MM.1S (cell line): ENCODE data around the gene KCTD6.
"Not testable (repeated sequence)": the region's sequence is repeated elsewhere in the genome, so short reads cannot be mapped to it uniquely, and the experiment has no call there.

Experiments used
- DNase-seq: peaks from one replicate; pipeline ENCODE4 v3.0.0-alpha.2; 2015
- H2AFZ ChIP-seq: fragments of 300-600 bp; sonication (generic); 2 replicates; pipeline ENCODE4 v1.6.0; 2016; ENCODE audit warnings: antibody characterized with exemption, low read length
- H3F3A ChIP-seq: fragments of 300-600 bp; sonication (generic); 2 replicates; pipeline ENCODE4 v1.6.1; 2016; ENCODE audit warnings: mild to moderate bottlenecking, antibody characterized with exemption, low read length, moderate library complexity, mixed read lengths; ENCODE audit not compliant: insufficient read depth
- H3K27ac ChIP-seq: fragments of 300-600 bp; sonication (generic); 2 replicates; pipeline ENCODE4 v1.5.1; 2016; ENCODE audit warnings: mild to moderate bottlenecking, low read length
- H3K27me3 ChIP-seq: fragments of 300-600 bp; sonication (generic); replicated peaks from 2 replicates; pipeline ENCODE4 v1.6.0; 2016; ENCODE audit warnings: low read length; ENCODE audit not compliant: insufficient read depth
- H3K36me3 ChIP-seq: fragments of 300-600 bp; sonication (generic); replicated peaks from 2 replicates; pipeline ENCODE4 v1.6.1; 2016; ENCODE audit warnings: mild to moderate bottlenecking, low read length, mixed read lengths; ENCODE audit not compliant: insufficient read depth
- H3K4me1 ChIP-seq: fragments of 300-600 bp; sonication (generic); 2 replicates; pipeline ENCODE4 v1.6.1; 2016; ENCODE audit warnings: low read length, mixed read lengths
- H3K4me2 ChIP-seq: fragments of 300-600 bp; sonication (generic); 2 replicates; pipeline ENCODE4 v1.6.0; 2016; ENCODE audit warnings: low read depth, low read length
- H3K4me3 ChIP-seq: fragments of 300-600 bp; sonication (generic); 2 replicates; pipeline ENCODE4 v1.5.1; 2016; ENCODE audit warnings: low read length, mixed read lengths
- H3K79me2 ChIP-seq: fragments of 300-600 bp; sonication (generic); 2 replicates; pipeline ENCODE4 v1.6.1; 2016; ENCODE audit warnings: mixed run types, low read length, mixed read lengths
- H3K9ac ChIP-seq: fragments of 300-600 bp; sonication (generic); 2 replicates; pipeline ENCODE4 v1.6.1; 2016; ENCODE audit warnings: low read length, mixed read lengths
- H3K9me2 ChIP-seq: fragments of 300-600 bp; sonication (generic); replicated peaks from 2 replicates; pipeline ENCODE4 v1.6.1; 2016; ENCODE audit warnings: mild to moderate bottlenecking, low read length, mixed read lengths; ENCODE audit not compliant: insufficient read depth
- H3K9me3 ChIP-seq: fragments of 300-600 bp; sonication (generic); replicated peaks from 2 replicates; pipeline ENCODE4 v1.6.1; 2016; ENCODE audit warnings: mild to moderate bottlenecking, low read length, mixed read lengths; ENCODE audit not compliant: insufficient read depth
- H4K20me1 ChIP-seq: fragments of 300-600 bp; sonication (generic); 2 replicates; pipeline ENCODE4 v1.6.1; 2016; ENCODE audit warnings: mild to moderate bottlenecking, low read length, moderate library complexity, mixed read lengths; ENCODE audit not compliant: insufficient read depth
- CTCF ChIP-seq: fragments of 300-600 bp; sonication (generic); IDR thresholded peaks from 2 replicates; pipeline ENCODE4 v1.5.1; 2016; ENCODE audit warnings: antibody characterized with exemption, low read length, mixed read lengths
- EZH2 ChIP-seq: fragments of 300-600 bp; sonication (generic); optimal IDR thresholded peaks from 2 replicates; pipeline ENCODE3; 2017; ENCODE audit warnings: low read depth, mild to moderate bottlenecking, antibody characterized with exemption, low read length, mixed read lengths
- EZH2phosphoT487 ChIP-seq: fragments of 300-600 bp; sonication (generic); IDR thresholded peaks from 2 replicates; pipeline ENCODE4 v1.6.1; 2018; ENCODE audit warnings: antibody characterized with exemption, low read length

Gene KCTD6

DNA sequence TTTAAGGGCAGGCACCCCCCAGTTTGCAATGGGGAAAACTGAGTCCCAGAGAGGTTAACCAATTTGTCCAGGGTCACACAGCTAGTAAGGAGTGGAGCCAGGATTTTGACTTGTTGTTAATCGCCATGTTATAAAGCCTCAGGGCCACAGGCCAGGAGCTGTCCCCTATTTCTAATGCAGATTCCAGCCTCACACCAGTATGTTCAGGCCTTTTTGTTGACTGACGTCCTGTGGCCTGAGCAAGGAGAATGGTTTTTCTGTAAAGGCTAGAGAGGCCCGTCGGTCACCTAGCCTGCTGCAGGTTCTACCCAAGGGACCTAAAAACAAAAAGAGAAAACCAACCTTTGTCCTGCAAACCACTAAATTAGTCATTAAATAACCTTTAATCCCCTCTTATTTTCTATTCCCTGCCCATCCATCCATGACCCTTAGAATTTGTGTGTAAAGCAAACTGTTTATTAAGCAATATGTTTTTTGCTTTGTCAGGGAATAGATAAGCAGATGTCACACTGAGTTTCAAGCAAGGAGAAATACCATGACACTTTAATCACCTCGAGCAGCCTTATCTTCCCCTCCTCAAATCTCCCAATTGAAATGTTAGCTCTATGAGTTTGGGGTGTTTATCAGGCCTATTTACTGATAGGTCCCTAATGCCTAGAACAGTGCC lies 31.0 kb downstream of the KCTD6 start:
- no peaks in the 10 kb centered on the region for H3K79me2 ChIP-seq
- no peaks in the 10 kb centered on the region for H3K27me3 ChIP-seq
- H3F3A ChIP-seq: no peaks in the 10 kb centered on the region
- no peaks in the 10 kb centered on the region for H4K20me1 ChIP-seq
- TF ChIP-seq EZH2phosphoT487 (no peak), EZH2 (no peak)
- H3K27ac ChIP-seq: no peak overlapping the region
- no peaks in the 10 kb centered on the region for H3K9me3 ChIP-seq
- H3K4me2 ChIP-seq: no peak overlapping the region
- H3K9me2 ChIP-seq: no peaks in the 10 kb centered on the region
- H3K4me3 ChIP-seq: no peak overlapping the region
- H3K36me3 ChIP-seq: no peaks in the 10 kb centered on the region
- H3K4me1 ChIP-seq: no peaks in the 10 kb centered on the region
- DNase-seq: no peak
- H3K9ac ChIP-seq: no peak overlapping the region
- H2AFZ ChIP-seq: no peak overlapping the region

DNA sequence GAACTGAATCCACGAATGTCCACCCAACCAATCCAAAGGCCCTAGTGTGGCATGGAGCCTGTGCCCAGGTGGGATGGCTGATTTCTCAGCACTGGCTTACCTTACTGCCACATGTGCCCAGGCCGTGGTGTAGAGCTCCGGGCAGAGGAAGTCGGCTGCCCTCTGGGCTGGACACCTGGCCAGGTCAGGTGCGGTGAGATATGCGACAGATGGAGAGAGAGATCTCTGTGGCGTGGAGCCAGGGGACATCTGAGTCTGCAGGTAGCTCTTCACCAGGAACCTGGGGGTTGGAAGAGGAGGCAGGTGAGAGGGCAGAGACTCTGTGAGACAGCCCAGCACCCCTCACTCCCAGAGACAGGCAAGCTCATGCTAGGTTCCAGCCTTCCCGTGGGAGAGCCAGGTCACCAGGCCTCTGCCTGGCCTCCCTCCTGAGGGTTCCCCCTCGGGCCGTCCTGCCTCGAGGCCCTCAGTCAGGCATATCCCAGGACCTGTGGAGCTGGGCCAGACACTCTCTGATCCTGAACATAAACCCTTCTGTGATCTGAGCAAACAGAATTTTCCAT lies 32.5 kb downstream of the KCTD6 start:
- Histone ChIP-seq H4K20me1 (no peaks in the 10 kb centered on the region), H3K27ac (no peak overlapping the region), H3K9me2 (no peaks in the 10 kb centered on the region), H3K4me3 (no peak overlapping the region), H2AFZ (no peak overlapping the region), H3K79me2 (no peaks in the 10 kb centered on the region), H3K4me1 (no peaks in the 10 kb centered on the region), H3K27me3 (no peaks in the 10 kb centered on the region), H3K4me2 (no peak overlapping the region), H3K9ac (no peak overlapping the region), H3K9me3 (no peaks in the 10 kb centered on the region), H3F3A (no peaks in the 10 kb centered on the region), H3K36me3 (no peaks in the 10 kb centered on the region)
- DNase-seq: no peak
- no peak for TF ChIP-seq EZH2phosphoT487
- no peak for TF ChIP-seq CTCF
- no peak for TF ChIP-seq EZH2

DNA sequence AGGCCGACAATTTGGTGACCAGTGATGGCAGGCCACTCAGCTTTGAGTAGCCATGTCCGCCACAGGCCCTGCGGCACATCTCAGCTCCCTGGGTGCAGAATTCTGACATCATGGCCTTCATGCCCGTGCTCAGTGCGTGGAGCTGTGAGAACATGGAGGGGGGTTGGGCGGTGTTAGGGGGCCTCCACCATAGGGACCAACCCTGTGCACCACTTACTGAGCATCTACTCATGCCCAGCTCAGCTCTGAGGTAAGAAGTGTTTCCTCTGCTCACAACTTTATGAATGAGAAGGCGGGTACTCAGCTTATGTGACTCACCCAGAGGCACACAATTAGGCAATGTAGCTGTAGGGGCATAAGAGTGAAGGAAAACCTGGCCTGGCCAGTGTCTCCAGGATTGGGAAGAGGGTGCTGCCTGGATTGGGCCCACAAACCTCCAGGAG lies 34.6 kb downstream of the KCTD6 start:
- H3K4me1 ChIP-seq: no peaks in the 10 kb centered on the region
- no peaks in the 10 kb centered on the region for H3K27me3 ChIP-seq
- H3K9me2 ChIP-seq: no peaks in the 10 kb centered on the region
- H2AFZ ChIP-seq: no peak overlapping the region
- H3K79me2 ChIP-seq: no peaks in the 10 kb centered on the region
- no peaks in the 10 kb centered on the region for H3K36me3 ChIP-seq
- no peaks in the 10 kb centered on the region for H3F3A ChIP-seq
- no peak for TF ChIP-seq EZH2
- no peaks in the 10 kb centered on the region for H3K9me3 ChIP-seq
- H3K27ac ChIP-seq: no peak overlapping the region
- no peak for DNase-seq
- no peak overlapping the region for H3K9ac ChIP-seq
- H4K20me1 ChIP-seq: no peaks in the 10 kb centered on the region
- H3K4me3 ChIP-seq: no peak overlapping the region
- no peak overlapping the region for H3K4me2 ChIP-seq

DNA sequence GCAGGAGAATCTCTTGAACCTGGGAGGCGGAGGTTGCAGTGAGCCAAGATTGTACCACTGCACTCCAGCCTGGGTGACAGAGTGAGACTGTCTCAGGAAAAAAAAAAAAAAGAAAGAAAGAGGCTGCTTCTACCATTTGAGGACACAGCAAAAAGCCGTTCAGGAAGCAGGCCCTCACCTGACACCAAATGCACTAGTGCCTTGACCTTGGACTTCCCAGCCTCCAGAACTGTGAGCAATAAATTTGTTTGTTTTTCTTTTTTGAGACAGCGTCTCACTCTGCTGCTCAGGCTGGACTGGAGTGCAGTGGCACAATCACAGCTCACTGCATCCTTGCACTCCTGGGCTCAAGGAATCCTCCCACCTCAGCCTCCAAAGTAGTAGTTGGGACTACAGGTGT lies 35.5 kb downstream of the KCTD6 start:
- not testable (repeated sequence) for H3F3A ChIP-seq, DNase-seq, H3K36me3 ChIP-seq, H3K4me1 ChIP-seq, H2AFZ ChIP-seq, H3K79me2 ChIP-seq, H3K27me3 ChIP-seq, H3K9me3 ChIP-seq, H4K20me1 ChIP-seq, H3K4me2 ChIP-seq, H3K9me2 ChIP-seq, H3K27ac ChIP-seq, H3K9ac ChIP-seq, H3K4me3 ChIP-seq
